Peyer's patch (tissue), 4 donors: ENCODE measurements around the gene NDC1.

Source experiments
- POLR2A ChIP-seq, 2 donors: fragments of 450-650 bp; IDR thresholded peaks; one replicate each; pipeline ENCODE4 v1.5.1; 2017; ENCODE audit warnings: antibody characterized with exemption in 2 of 2, mild to moderate bottlenecking in 2 of 2, moderate library complexity in 2 of 2
- TF ChIP-seq, protein P1 (sequence below), 6 experiments: fragments of 450-650 bp in 4 of 6; fragments of 200-600 bp in 2 of 6; sonication (generic) in 1 of 6; IDR thresholded peaks; one replicate each; pipeline ENCODE4 v1.5.1; 2017 to 2019; ENCODE audit warnings: antibody characterized with exemption in 6 of 6, mild to moderate bottlenecking in 3 of 6, moderate library complexity in 1 of 6

DNA sequence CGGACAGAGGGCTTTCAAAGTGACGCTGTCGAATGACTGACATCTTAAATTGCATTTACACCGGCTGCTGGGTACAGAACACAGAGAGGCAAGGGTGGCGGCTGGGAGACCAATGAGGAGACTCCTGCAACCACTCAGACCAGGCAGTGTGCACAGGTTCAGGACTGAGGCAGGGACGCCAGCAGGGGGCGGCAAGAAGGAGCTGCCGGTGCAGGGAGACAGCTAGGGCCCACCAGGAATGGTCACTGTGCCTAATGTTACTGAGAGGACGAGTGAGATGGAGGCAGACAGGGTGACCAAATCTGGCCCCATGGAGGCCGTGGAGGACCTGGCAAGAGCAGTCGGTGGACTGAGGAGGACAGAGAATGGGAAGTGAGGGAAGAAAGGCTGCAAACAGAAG lies 122.6 kb downstream of the NDC1 start:
- TF ChIP-seq, protein P1, sequence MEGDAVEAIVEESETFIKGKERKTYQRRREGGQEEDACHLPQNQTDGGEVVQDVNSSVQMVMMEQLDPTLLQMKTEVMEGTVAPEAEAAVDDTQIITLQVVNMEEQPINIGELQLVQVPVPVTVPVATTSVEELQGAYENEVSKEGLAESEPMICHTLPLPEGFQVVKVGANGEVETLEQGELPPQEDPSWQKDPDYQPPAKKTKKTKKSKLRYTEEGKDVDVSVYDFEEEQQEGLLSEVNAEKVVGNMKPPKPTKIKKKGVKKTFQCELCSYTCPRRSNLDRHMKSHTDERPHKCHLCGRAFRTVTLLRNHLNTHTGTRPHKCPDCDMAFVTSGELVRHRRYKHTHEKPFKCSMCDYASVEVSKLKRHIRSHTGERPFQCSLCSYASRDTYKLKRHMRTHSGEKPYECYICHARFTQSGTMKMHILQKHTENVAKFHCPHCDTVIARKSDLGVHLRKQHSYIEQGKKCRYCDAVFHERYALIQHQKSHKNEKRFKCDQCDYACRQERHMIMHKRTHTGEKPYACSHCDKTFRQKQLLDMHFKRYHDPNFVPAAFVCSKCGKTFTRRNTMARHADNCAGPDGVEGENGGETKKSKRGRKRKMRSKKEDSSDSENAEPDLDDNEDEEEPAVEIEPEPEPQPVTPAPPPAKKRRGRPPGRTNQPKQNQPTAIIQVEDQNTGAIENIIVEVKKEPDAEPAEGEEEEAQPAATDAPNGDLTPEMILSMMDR (IDR thresholded peaks at IDR 0.05) = no peak
- no peak for TF ChIP-seq POLR2A (IDR thresholded peaks at IDR 0.05)
